ENCODE data around the gene HOXC12. TPM values are rescaled to one million over a fixed set of nuclear protein-coding genes. Genes with fewer than 3 reads are reported as not detected.

Gene HOXC12
- total RNA-seq, 4 donors from 2014 or later = not detected

DNA sequence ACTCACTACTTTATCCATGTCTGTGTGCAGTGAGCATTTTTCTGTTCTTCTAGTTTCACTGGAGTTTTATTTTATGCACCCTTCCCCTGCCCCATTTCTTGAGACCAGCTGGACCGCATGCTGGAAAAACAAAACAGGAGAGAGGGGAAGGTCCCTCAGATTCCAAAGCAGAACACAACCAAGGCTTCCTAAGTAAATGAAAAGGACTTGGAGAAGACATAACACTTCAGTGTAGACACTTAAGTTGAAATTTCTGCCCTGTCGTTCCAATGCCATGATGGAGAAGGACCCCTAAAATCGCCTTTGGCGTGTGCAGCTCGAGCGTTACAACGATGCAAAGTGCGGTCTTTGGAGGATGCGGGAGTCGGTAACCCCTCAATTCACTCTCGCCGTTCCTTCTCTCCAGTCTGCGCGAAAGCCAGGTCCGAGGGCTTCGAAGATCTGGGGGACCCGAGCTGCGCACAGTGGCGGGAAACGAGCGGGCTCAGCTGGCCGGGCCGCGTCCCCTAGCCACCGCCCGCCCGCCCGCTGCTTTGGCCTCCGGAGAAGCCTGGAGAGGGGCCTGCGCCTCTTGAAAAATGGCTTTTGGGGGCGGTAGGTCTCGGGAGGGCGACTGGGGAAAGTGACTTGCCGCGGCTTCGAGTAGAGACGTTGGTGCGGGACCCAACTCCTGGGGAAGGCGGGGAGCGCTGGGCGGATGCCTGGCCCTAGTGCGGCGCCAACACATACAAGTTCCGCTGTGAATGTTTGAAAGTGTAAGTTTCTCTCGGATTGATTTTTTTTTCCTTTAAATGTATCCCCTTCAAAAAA lies 27.3 kb upstream of the HOXC12 start:
- Histone ChIP-seq H3K36me3 (no peaks in the 10 kb centered on the region), H3K4me1 (no peaks in the 10 kb centered on the region), H3K27ac (no peak overlapping the region), H3K9me3 (peaks cover 0 to 5% (median 0%) of the 10 kb centered on the region in 4 donors), H3K27me3 (peaks cover 0 to 51% of the 10 kb centered on the region in 2 donors), H3K4me3 (no peak overlapping the region)
- no peak for DNase-seq
- TF ChIP-seq, protein P1, sequence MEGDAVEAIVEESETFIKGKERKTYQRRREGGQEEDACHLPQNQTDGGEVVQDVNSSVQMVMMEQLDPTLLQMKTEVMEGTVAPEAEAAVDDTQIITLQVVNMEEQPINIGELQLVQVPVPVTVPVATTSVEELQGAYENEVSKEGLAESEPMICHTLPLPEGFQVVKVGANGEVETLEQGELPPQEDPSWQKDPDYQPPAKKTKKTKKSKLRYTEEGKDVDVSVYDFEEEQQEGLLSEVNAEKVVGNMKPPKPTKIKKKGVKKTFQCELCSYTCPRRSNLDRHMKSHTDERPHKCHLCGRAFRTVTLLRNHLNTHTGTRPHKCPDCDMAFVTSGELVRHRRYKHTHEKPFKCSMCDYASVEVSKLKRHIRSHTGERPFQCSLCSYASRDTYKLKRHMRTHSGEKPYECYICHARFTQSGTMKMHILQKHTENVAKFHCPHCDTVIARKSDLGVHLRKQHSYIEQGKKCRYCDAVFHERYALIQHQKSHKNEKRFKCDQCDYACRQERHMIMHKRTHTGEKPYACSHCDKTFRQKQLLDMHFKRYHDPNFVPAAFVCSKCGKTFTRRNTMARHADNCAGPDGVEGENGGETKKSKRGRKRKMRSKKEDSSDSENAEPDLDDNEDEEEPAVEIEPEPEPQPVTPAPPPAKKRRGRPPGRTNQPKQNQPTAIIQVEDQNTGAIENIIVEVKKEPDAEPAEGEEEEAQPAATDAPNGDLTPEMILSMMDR (IDR thresholded peaks at IDR 0.05) = no peak
- TF ChIP-seq POLR2A (IDR thresholded peaks at IDR 0.05) = no peak

DNA sequence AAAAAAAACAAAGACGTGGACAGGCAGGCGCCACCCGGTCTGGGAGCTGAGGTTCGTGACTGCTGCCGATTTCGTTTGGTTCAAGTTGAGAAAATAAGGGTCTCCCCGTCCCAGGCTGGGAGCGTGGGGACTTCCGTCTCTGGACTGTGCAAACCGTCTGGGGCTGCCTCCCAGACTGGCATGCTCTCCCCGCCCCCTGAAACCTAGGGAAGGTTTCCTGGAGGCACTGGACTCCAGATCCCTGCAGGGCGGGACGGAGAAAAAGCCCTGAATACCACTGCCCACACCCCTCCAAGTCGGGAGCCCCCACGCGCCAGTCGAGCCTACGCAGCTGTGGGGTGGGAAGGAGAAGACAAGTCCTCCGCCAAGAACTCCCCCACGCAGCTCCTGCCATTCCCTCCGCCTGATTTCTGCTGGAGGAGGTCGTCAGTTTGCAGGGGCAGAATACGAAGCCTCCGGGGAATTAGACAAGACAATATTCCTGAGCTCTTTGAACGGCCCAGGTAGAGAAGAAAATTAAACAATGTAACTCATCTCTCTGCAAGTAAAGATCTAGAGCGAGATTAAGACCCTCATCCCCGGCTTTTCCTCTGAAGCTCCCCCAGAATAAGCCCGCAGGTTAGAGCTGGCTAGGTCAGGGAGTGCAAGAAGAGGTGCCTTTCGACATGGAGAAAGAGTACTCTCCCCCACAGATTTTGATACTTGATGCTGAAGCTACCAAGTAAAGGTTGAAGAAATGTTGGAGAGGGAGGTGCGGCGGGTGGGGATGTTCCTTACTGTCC lies 26.5 kb upstream of the HOXC12 start:
- TF ChIP-seq, protein P1 (IDR thresholded peaks at IDR 0.05) = no peak
- TF ChIP-seq POLR2A (IDR thresholded peaks at IDR 0.05) = no peak
- Histone ChIP-seq H3K27me3 (peaks cover 0 to 53% of the 10 kb centered on the region in 2 donors), H3K27ac (no peak overlapping the region), H3K4me3 (no peak overlapping the region), H3K36me3 (no peaks in the 10 kb centered on the region), H3K4me1 (no peaks in the 10 kb centered on the region), H3K9me3 (peaks cover 0 to 5% (median 0%) of the 10 kb centered on the region in 4 donors)
- DNase-seq = no peak

DNA sequence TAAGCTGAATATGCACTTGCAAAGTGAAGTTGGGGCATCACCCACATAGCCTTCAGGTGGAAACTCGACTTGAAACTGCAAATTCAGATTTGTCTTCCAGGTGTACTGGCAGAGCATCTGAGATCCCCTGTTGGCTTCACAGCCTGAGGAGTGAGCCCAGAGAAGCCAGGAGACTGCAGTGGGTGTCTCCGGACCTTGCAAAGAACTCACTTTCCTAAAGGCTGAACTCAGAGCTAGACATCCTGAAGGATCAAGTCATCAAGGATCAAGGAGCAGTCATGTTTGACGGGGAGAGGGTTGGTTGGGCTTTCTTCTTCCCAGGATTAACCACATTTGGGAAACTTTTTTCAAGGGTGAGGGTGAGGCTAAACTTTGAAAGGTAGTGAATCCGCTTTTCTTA lies 25.2 kb upstream of the HOXC12 start:
- no peak overlapping the region for H3K4me3 ChIP-seq
- H3K9me3 ChIP-seq = peaks cover 0 to 5% (median 0%) of the 10 kb centered on the region in 4 donors
- DNase-seq = no peak
- no peaks in the 10 kb centered on the region for H3K4me1 ChIP-seq
- no peak for TF ChIP-seq POLR2A (IDR thresholded peaks at IDR 0.05)
- TF ChIP-seq, protein P1 (IDR thresholded peaks at IDR 0.05) = no peak
- H3K36me3 ChIP-seq = no peaks in the 10 kb centered on the region
- H3K27me3 ChIP-seq = peaks cover 0 to 62% of the 10 kb centered on the region in 2 donors
- H3K27ac ChIP-seq = no peak overlapping the region

GRCh38 chr12:53930591-53931255 lies 24.0 kb upstream of the HOXC12 start:
- TF ChIP-seq, protein P1 (IDR thresholded peaks at IDR 0.05) = no peak
- no peak for TF ChIP-seq POLR2A (IDR thresholded peaks at IDR 0.05)
- no peak for DNase-seq
- no peaks in the 10 kb centered on the region for H3K36me3 ChIP-seq
- peaks cover 0 to 65% of the 10 kb centered on the region in 2 donors for H3K27me3 ChIP-seq
- H3K4me1 ChIP-seq = no peaks in the 10 kb centered on the region
- H3K9me3 ChIP-seq = peaks cover 0 to 5% (median 0%) of the 10 kb centered on the region in 4 donors
- no peak overlapping the region for H3K4me3 ChIP-seq
- H3K27ac ChIP-seq = no peak overlapping the region

GRCh38 chr12:53931844-53932581 lies 22.7 kb upstream of the HOXC12 start:
- Histone ChIP-seq H3K36me3 (no peaks in the 10 kb centered on the region), H3K27me3 (peaks cover 0 to 66% of the 10 kb centered on the region in 2 donors), H3K4me1 (no peaks in the 10 kb centered on the region), H3K27ac (no peak overlapping the region), H3K9me3 (peaks cover 0 to 5% (median 0%) of the 10 kb centered on the region in 4 donors), H3K4me3 (no peak overlapping the region)
- TF ChIP-seq POLR2A (IDR thresholded peaks at IDR 0.05) = no peak
- TF ChIP-seq, protein P1 (IDR thresholded peaks at IDR 0.05) = no peak
- DNase-seq = no peak
